Measurements from ENCODE around the gene SRRM2. TPM values are rescaled to one million over a fixed set of nuclear protein-coding genes. Genes with fewer than 3 reads are reported as not detected.

The SRRM2 gene
- total RNA-seq, 1 donor from 2014 or later = 409 TPM

GRCh38 chr16:2708955-2709587, 43.4 kb upstream of the SRRM2 start:
- Histone ChIP-seq H3K27ac (ENCODE audit: low read depth, low read length) (no peak overlapping the region), H3K9me3 (ENCODE audit: insufficient read depth, low read depth, low read length) (no peaks in the 10 kb centered on the region), H2AFZ (ENCODE audit: low read depth, low read length) (no peak overlapping the region), H3K36me3 (ENCODE audit: insufficient read depth, low read length) (peaks cover 7% of the 10 kb centered on the region), H3K4me3 (ENCODE audit: insufficient read depth, low read depth, low read length) (no peak overlapping the region), H3K27me3 (ENCODE audit: insufficient read depth, low read length) (no peaks in the 10 kb centered on the region), H3K9ac (ENCODE audit: low read length) (no peak overlapping the region), H4K20me1 (ENCODE audit: insufficient read depth, low read length) (peaks cover 47% of the 10 kb centered on the region), H3K4me2 (ENCODE audit: low read length) (no peak overlapping the region), H3K4me1 (ENCODE audit: insufficient read depth, low read length) (no peaks in the 10 kb centered on the region), H3K79me2 (ENCODE audit: insufficient read depth, low read length) (peaks cover 5% of the 10 kb centered on the region)
- Mint-ChIP-seq H3K4me1 (ENCODE audit: low read depth, unreplicated experiment) (no peaks in the 10 kb centered on the region), H3K27ac (ENCODE audit: unreplicated experiment) (no peak overlapping the region), H3K4me3 (ENCODE audit: unreplicated experiment) (no peak overlapping the region), H3K9me3 (ENCODE audit: unreplicated experiment) (no peaks in the 10 kb centered on the region), H3K36me3 (ENCODE audit: low read depth, unreplicated experiment) (peaks cover 1% of the 10 kb centered on the region), H3K27me3 (ENCODE audit: low read depth, unreplicated experiment) (no peaks in the 10 kb centered on the region)
- TF ChIP-seq CTCF (IDR thresholded peaks at IDR 0.05; ENCODE audit: insufficient read depth, low read depth, low read length) = no peak
- no peak for TF ChIP-seq EZH2 (IDR thresholded peaks at IDR 0.05; ENCODE audit: insufficient read depth, low read length)
- DNase-seq (ENCODE audit: low read depth) = no peak
- no peak for FAIRE-seq

GRCh38 chr16:2709588-2709984, 42.9 kb upstream of the SRRM2 start:
- peaks cover 7% of the 10 kb centered on the region for H3K36me3 ChIP-seq (ENCODE audit: insufficient read depth, low read length)
- Mint-ChIP-seq H3K27me3 (ENCODE audit: low read depth, unreplicated experiment) (no peaks in the 10 kb centered on the region), H3K4me1 (ENCODE audit: low read depth, unreplicated experiment) (no peaks in the 10 kb centered on the region), H3K4me3 (ENCODE audit: unreplicated experiment) (no peak overlapping the region), H3K36me3 (ENCODE audit: low read depth, unreplicated experiment) (peaks cover 1% of the 10 kb centered on the region), H3K27ac (ENCODE audit: unreplicated experiment) (no peak overlapping the region), H3K9me3 (ENCODE audit: unreplicated experiment) (no peaks in the 10 kb centered on the region)
- no peak overlapping the region for H3K27ac ChIP-seq (ENCODE audit: low read depth, low read length)
- H2AFZ ChIP-seq (ENCODE audit: low read depth, low read length) = no peak overlapping the region
- H3K27me3 ChIP-seq (ENCODE audit: insufficient read depth, low read length) = no peaks in the 10 kb centered on the region
- H3K79me2 ChIP-seq (ENCODE audit: insufficient read depth, low read length) = peaks cover 5% of the 10 kb centered on the region
- no peaks in the 10 kb centered on the region for H3K9me3 ChIP-seq (ENCODE audit: insufficient read depth, low read depth, low read length)
- H3K4me2 ChIP-seq (ENCODE audit: low read length) = no peak overlapping the region
- no peak for TF ChIP-seq CTCF (IDR thresholded peaks at IDR 0.05; ENCODE audit: insufficient read depth, low read depth, low read length)
- no peak for TF ChIP-seq EZH2 (IDR thresholded peaks at IDR 0.05; ENCODE audit: insufficient read depth, low read length)
- FAIRE-seq = no peak
- peaks cover 47% of the 10 kb centered on the region for H4K20me1 ChIP-seq (ENCODE audit: insufficient read depth, low read length)
- no peak for DNase-seq (ENCODE audit: low read depth)
- H3K4me1 ChIP-seq (ENCODE audit: insufficient read depth, low read length) = no peaks in the 10 kb centered on the region
- H3K9ac ChIP-seq (ENCODE audit: low read length) = no peak overlapping the region
- no peak overlapping the region for H3K4me3 ChIP-seq (ENCODE audit: insufficient read depth, low read depth, low read length)

GRCh38 chr16:2710021-2710710, 42.3 kb upstream of the SRRM2 start:
- no peak for FAIRE-seq
- no peak overlapping the region for H3K4me3 Mint-ChIP-seq (ENCODE audit: unreplicated experiment)
- no peak for TF ChIP-seq CTCF (IDR thresholded peaks at IDR 0.05; ENCODE audit: insufficient read depth, low read depth, low read length)
- no peak for TF ChIP-seq EZH2 (IDR thresholded peaks at IDR 0.05; ENCODE audit: insufficient read depth, low read length)
- no peak overlapping the region for H3K4me3 ChIP-seq (ENCODE audit: insufficient read depth, low read depth, low read length)
- H3K27me3 Mint-ChIP-seq (ENCODE audit: low read depth, unreplicated experiment) = peaks cover 1% of the 10 kb centered on the region
- no peaks in the 10 kb centered on the region for H3K4me1 ChIP-seq (ENCODE audit: insufficient read depth, low read length)
- no peaks in the 10 kb centered on the region for H3K9me3 ChIP-seq (ENCODE audit: insufficient read depth, low read depth, low read length)
- DNase-seq (ENCODE audit: low read depth) = no peak
- H3K27ac Mint-ChIP-seq (ENCODE audit: unreplicated experiment) = no peak overlapping the region
- H3K9me3 Mint-ChIP-seq (ENCODE audit: unreplicated experiment) = no peaks in the 10 kb centered on the region
- H4K20me1 ChIP-seq (ENCODE audit: insufficient read depth, low read length) = peaks cover 44% of the 10 kb centered on the region
- H3K79me2 ChIP-seq (ENCODE audit: insufficient read depth, low read length) = no peaks in the 10 kb centered on the region
- peaks cover 1% of the 10 kb centered on the region for H3K36me3 Mint-ChIP-seq (ENCODE audit: low read depth, unreplicated experiment)
- no peaks in the 10 kb centered on the region for H3K27me3 ChIP-seq (ENCODE audit: insufficient read depth, low read length)
- H3K9ac ChIP-seq (ENCODE audit: low read length) = no peak overlapping the region
- no peak overlapping the region for H2AFZ ChIP-seq (ENCODE audit: low read depth, low read length)
- H3K36me3 ChIP-seq (ENCODE audit: insufficient read depth, low read length) = peaks cover 7% of the 10 kb centered on the region
- H3K27ac ChIP-seq (ENCODE audit: low read depth, low read length) = no peak overlapping the region
- no peaks in the 10 kb centered on the region for H3K4me1 Mint-ChIP-seq (ENCODE audit: low read depth, unreplicated experiment)
- no peak overlapping the region for H3K4me2 ChIP-seq (ENCODE audit: low read length)
